NCI-H526 (cell line): ENCODE results near the gene TOB1.
A peak's percentile ranks its signal among the peaks of the same experiment; 100 is the strongest.
"Not testable (repeated sequence)": the region's sequence is repeated elsewhere in the genome, so short reads cannot be mapped to it uniquely, and the experiment has no call there.

Experiments used
- DNase-seq, 2 experiments: peaks; one replicate each; lab custom pipeline; 2025; lab: John Stamatoyannopoulos, UW

The TOB1 gene

GRCh38 chr17:50868140-50868438 is 1.9 kb upstream of the TOB1 start:
- no peak for DNase-seq

GRCh38 chr17:50867363-50868139 is 1.4 kb upstream of the TOB1 start:
- peak; percentile 98 to 99 for DNase-seq

DNA sequence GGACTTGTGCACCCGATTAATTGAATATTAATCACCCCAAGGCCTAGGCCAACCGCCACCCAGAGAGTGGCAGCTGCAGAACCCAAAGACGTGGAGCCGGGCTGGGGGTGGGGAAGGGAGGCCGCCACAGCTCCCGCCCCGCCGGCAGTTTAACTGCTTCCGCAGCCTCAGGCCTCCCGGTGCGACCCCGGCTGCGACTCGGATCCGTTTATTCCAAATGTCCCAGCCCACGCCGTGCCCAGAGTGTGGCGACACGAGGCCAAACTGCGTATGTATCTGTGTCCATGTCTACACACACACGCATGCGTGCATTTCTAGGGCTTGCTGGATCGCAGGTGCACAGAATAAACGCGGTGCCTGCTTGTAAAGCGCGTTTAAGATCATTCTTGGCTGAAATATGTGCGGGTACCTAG is 802 bp upstream of the TOB1 start:
- DNase-seq = peak; percentile 93 to 95

DNA sequence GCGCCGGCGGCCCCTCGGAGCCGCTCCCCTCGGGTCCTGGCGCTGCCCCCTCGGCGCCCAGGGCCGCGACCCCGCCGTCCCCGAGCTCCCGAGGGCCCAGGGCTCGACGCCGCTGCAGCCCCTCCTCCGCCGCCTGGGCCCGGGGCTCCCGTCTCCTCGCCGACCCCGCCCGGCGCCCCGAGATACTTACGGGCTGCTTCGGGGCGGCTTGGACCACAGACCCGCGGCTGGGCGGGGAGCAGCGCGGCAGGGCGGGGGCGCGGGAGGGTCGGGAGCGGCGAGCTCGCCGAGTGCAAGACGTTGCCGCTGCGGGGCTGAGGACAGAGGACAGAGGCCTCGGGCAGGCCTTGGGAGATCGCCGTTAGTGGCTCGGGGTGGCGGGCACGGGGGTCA is 290 bp downstream of the TOB1 start:
- DNase-seq = no peak

- DNase-seq = peak; percentile 60 to 64
Observed at GRCh38 chr17:50865060-50865867, 890 bp downstream of the TOB1 start.

GRCh38 chr17:50864747-50865059 is 1.5 kb downstream of the TOB1 start:
- no peak for DNase-seq

DNA sequence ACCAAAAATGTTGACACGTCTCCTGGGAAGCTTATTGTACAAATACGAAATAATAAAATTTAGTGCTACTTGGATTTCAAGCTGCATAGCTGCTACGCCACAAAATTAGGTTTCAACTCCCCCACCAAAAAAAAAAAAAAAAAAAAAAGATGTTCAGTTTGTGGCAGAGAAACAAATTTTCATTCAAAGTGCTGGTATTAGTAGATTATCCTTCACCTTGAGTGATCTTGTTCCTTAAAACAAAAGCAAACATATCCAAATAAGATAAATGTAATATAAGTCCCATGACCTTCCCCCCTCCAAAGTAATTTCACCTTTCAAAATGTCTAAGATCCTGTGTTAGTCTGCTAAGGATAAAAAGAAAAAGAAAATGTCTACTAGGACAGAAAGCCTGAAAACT is 2.2 kb downstream of the TOB1 start:
- no peak for DNase-seq

DNA sequence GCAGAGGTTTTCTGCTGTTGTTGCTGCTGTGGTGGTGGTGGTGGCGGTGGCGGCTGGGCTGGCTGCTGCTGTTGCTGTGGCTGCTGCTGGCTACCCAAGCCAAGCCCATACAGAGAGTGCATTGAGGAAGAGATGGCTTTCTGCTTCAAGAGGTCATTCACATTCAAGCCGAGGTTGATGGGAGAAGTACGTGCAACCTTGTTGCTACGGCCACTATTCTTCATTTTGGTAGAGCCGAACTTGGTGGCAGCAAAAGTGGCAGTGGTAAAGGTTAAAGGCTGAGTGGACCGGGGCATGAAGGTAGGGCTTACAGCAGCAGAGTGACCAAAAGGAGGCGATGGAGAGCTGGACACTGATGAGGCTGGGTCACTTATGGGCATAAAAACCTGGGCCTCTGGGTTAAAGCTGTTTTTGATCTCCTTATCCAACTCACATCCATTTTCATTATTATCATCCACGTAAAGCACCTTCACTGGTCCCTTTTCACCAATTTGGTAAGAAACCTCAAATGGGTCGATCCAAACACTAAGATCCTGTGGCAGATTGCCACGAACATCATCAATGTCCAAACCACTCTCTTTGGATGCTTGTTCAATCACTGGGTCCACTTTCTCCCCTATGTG is 2.8 kb downstream of the TOB1 start:
- peak; percentile 32 to 80 for DNase-seq

DNA sequence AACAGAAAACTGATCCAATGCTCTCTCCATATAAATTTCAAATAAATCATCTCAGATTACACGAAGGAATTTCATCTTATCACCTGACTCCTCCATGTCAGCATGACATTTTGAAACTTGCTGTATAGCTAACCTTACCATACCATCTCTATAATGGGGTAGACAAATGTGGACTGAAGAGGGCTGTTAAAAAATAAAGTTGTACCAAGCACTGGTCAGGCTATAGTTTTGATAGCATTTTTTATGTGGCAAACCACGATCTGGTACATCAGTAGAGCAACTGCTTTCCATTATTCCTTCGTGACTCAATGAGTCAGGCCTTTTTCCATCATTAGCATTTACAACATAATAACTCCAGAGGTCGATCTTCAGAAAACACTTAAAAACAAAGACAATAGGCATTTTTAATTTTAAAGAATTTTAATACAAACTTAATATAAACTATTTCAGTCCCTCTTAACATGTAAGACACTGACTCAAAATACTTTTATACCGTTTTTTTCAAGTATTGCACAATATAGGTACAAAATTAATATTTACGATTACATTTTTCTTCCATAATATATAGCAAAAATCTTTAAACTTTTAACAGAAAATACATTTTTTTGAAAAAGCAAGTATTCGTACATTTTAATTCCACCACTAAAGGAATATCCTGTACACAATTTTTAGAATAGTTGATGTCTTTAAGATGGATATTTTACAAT is 4.2 kb downstream of the TOB1 start:
- DNase-seq = no peak

- no peak for DNase-seq
Observed at GRCh38 chr17:50861334-50861676, 4.8 kb downstream of the TOB1 start.

GRCh38 chr17:50859727-50860126 is 6.4 kb downstream of the TOB1 start:
- not testable (repeated sequence) for DNase-seq

DNA sequence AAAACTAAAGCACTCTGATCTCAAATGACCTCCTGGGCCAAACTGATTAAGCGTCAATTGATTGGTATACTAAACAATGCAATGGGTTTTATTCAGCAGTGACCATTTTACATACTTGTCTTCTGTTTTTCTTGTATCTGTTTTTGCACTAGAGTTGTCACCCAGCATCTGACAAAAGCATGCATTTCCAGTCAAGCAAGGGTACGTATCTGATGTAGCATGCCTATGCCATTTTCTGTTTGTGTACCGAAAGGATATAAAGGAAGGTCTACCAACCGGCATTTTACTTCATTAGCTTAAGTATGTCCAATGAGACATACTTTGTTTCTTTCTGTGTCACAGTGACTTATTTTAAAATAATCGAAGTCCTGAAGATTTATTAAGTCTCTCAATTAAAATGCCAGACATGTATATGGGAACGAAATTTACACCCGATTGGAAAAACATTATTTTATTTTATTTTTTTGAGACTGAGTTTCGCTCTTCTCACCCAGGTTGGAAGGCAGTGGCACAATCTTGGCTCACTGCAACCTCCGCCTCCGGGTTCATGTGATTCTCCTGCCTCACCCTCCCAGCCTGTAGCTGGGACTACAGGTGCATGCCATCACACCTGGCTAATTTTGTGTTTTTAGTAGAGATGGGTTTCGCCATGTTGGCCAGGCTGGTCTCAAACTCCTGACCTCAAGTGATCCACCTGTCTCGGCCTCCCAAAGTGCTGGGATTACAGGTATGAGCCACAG is 7.5 kb downstream of the TOB1 start:
- DNase-seq = no peak

DNA sequence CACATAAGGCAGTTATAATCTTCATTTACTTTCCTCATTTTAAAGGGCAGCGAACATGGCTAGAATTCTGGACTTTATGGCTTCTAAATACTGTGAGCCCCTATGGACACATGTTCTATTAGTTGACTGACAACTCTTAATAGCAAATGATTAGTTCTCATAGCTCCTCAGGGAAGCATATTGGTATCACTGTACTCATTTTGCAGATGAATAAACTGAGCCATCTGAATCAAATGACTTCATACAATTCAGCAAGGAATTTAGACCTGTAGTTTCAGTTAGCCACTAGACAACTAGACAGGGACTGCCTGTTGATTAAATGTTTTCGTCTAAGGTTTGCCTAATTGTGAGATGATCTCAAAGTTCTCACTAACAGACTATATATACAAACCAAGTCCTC is 9.7 kb downstream of the TOB1 start:
- no peak for DNase-seq

- DNase-seq = no peak
Observed at GRCh38 chr17:50855708-50856330, 10.3 kb downstream of the TOB1 start.

DNA sequence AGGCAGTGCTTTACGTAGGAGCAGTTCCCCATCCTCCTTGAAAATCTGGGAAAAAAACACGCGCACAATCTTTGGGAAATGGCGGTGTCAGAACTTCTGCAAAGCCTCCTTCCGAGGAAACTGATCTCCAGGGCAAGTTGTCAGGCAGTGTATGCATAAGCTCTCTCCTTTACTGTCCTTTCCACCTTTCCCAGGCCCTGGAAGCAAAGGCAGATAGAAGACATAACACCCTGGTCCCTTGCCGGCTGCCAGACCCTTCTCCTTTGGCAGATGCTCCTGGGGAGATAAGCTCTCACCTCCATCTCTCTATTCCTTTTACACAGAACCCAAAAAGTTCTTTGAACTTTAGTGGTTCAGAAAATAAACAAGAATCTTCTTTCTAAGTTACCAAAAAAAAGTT is 12.4 kb downstream of the TOB1 start:
- no peak for DNase-seq

- DNase-seq = no peak
Observed at GRCh38 chr17:50853015-50853615, 13.0 kb downstream of the TOB1 start.

GRCh38 chr17:50850640-50851039 is 15.5 kb downstream of the TOB1 start:
- no peak for DNase-seq

DNA sequence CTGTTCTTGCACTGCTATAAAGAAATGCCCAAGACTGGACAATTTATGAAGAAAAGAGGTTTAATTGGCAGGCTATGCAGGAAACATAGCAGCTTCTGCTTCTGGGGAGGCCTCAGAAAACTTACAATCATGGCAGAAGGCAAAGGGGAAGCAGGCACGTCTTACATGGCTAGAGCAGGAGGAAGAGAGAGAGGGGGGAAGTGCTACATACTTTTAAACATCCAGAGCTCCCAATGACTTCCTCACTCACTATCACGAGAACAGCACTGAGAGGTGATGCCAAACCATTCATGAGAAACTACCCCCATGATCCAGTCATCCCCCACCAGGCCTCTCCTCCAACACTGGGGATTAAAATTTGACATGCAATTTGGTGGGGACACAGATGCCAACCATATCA is 17.4 kb downstream of the TOB1 start:
- no peak for DNase-seq

DNA sequence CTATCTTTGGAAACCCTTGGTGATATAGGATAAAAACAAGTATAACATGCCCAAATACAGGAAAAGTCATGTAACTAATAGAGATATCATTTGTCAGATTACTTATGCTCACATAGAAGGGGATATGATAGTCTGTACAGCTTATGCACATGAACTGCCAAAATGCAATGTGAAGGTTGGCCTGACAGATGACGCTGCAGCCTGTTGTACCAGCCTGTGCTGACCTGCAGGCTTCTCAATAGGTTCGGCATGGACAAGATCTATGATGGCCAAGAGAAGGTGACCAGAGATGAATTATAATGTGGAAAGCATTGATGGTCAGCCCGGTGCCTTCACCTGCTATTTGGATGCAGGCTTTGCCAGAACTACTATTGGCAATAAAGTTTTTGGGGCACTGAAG is 18.1 kb downstream of the TOB1 start:
- DNase-seq = no peak

GRCh38 chr17:50847566-50847965 is 18.6 kb downstream of the TOB1 start:
- no peak for DNase-seq
